Caco-2 (cell line): ENCODE measurements around the gene USP34. TPM values are rescaled to one million over a fixed set of nuclear protein-coding genes. Genes with fewer than 3 reads are reported as not detected.

Experiments
- BruUV-seq: library from RNA; stranded (reverse); fragments of 400-500 nt; replicated peaks from 2 replicates; lab custom pipeline; 2021; lab: Mats Ljungman, UMichigan
- CTCF ChIA-PET: fragments of 300-600 bp; sonication (Branson Sonifier 250); formaldehyde crosslinking; loops from one replicate; lab custom pipeline; 2022; ENCODE audit warnings: antibody characterized with exemption; lab: Charles Lee
- POLR2A ChIA-PET: fragments of 300-600 bp; sonication (Branson Sonifier 250); formaldehyde crosslinking; loops from one replicate; lab custom pipeline; 2022; ENCODE audit warnings: antibody characterized with exemption; lab: Charles Lee
- DNase-seq, 2 experiments: peaks; one replicate each; pipeline versions ENCODE4 v3.0.0 to v3.0.0-alpha.2; 2020 to 2022
- H3K27me3 ChIP-seq: replicated peaks from 2 replicates; pipeline ENCODE4 v1.6.0; 2011; ENCODE audit warnings: low read length; ENCODE audit not compliant: control insufficient read depth, insufficient read depth
- H3K36me3 ChIP-seq: 2 replicates; pipeline ENCODE4 v1.5.1; 2011; ENCODE audit warnings: low read length; ENCODE audit not compliant: control insufficient read depth, insufficient read depth
- H3K4me1 ChIP-seq: fragments of 250-450 bp; sonication (Bioruptor Pico); 2 replicates; pipeline ENCODE4 v1.5.1; 2020; ENCODE audit warnings: mild to moderate bottlenecking
- H3K4me3 ChIP-seq: 2 replicates; pipeline ENCODE4 v1.5.1; 2011; ENCODE audit warnings: low read depth, mild to moderate bottlenecking, control low read depth, low read length
- H3K9me3 ChIP-seq: fragments of 250-450 bp; sonication (Bioruptor Pico); 2 replicates; pipeline ENCODE4 v1.5.1; 2020; ENCODE audit warnings: mild to moderate bottlenecking, moderate library complexity
- H3K27ac Mint-ChIP-seq: one replicate; pipeline ENCODE4 v1.8.0; 2022; ENCODE audit warnings: mixed read lengths; ENCODE audit not compliant: unreplicated experiment
- H3K27me3 Mint-ChIP-seq: one replicate; pipeline ENCODE4 v1.8.0; 2022; ENCODE audit warnings: mixed read lengths; ENCODE audit not compliant: insufficient read depth, unreplicated experiment
- H3K36me3 Mint-ChIP-seq: one replicate; pipeline ENCODE4 v1.8.0; 2022; ENCODE audit warnings: mild to moderate bottlenecking, mixed read lengths; ENCODE audit not compliant: insufficient read depth, unreplicated experiment
- H3K4me1 Mint-ChIP-seq: one replicate; pipeline ENCODE4 v1.8.0; 2022; ENCODE audit warnings: low read depth, mixed read lengths; ENCODE audit not compliant: unreplicated experiment
- H3K4me3 Mint-ChIP-seq: one replicate; pipeline ENCODE4 v1.8.0; 2022; ENCODE audit warnings: mild to moderate bottlenecking, moderate library complexity, mixed read lengths; ENCODE audit not compliant: unreplicated experiment
- H3K9me3 Mint-ChIP-seq: one replicate; pipeline ENCODE4 v1.8.0; 2022; ENCODE audit warnings: mixed read lengths; ENCODE audit not compliant: unreplicated experiment
- intact Hi-C: fragments of 100-400 bp; cut with micrococcal nuclease; formaldehyde crosslinking; loops from one replicate; pipeline ENCODE4 v1.10.0; 2022; ENCODE audit not compliant: unreplicated experiment
- total RNA-seq: library from RNA; stranded (reverse); gene quantifications from 2 replicates; pipeline ENCODE4 v1.2.3, GENCODE V29; 2022
- TF ChIP-seq, protein P1 (sequence below), 2 experiments: fragments of 200-600 bp in 1 of 2; IDR thresholded peaks; 1 replicate in 1 of 2; 2 replicates in 1 of 2; pipeline versions ENCODE4 v1.5.1 to v1.8.0; 2011 to 2022; ENCODE audit warnings: antibody characterized with exemption in 1 of 2, control low read depth in 1 of 2, inconsistent platforms in 1 of 2, low read depth in 1 of 2, low read length in 1 of 2, mild to moderate bottlenecking in 1 of 2, moderate library complexity in 1 of 2; ENCODE audit not compliant: insufficient read depth in 1 of 2, severe bottlenecking in 1 of 2, unreplicated experiment in 1 of 2

The USP34 gene
- total RNA-seq, 1 experiment from 2014 or later, result 100 TPM

DNA sequence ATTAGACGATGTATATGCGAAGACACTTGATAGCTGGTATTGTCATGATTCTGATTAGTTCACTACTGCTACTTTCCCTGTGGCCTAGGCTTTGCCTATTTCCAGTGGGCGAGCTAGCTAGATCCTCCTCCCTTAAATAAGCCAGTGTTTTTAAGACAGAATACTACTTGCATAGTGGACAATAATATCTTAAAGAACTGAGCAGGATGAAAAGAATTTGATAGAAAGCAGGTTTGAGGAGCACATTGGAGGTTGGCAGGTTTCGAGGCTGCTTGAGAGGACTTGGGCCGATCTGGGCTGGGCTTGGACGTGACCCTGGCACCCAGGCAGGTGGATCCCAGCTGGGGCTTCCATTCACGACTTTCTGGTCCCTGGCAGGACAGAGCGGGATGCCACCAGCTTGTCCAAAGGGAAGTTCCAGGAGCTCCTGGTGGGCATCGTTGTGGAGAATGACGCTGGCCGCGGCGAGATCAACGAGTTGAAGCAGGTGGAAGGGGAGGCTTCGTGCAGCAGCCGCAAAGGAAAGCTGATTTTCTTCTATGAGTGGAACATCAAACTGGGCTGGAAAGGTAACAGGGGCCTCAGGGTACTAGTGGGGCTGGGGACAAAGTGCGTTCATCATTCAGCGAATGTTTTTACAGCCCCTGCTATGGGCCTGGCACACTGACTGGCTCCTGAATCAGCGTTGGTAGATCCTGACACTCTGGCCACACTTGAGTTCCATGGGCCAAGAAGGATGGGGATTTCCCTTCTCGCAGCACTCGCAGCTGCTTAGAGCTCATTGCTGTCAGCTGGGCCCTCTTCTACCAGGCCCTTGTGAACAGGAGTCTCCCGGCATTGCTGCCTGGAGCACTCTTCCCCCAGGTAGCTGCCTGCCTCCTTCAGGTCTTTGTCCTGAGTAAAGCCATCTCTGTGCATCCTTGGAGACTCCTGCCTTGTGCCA lies 292.0 kb downstream of the USP34 start:
- TF ChIP-seq, protein P1, sequence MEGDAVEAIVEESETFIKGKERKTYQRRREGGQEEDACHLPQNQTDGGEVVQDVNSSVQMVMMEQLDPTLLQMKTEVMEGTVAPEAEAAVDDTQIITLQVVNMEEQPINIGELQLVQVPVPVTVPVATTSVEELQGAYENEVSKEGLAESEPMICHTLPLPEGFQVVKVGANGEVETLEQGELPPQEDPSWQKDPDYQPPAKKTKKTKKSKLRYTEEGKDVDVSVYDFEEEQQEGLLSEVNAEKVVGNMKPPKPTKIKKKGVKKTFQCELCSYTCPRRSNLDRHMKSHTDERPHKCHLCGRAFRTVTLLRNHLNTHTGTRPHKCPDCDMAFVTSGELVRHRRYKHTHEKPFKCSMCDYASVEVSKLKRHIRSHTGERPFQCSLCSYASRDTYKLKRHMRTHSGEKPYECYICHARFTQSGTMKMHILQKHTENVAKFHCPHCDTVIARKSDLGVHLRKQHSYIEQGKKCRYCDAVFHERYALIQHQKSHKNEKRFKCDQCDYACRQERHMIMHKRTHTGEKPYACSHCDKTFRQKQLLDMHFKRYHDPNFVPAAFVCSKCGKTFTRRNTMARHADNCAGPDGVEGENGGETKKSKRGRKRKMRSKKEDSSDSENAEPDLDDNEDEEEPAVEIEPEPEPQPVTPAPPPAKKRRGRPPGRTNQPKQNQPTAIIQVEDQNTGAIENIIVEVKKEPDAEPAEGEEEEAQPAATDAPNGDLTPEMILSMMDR (IDR thresholded peaks at IDR 0.05; ENCODE audit: insufficient read depth in 1 of 2, low read depth in 1 of 2, low read length in 1 of 2, severe bottlenecking in 1 of 2, unreplicated experiment in 1 of 2), result no peak
- peaks cover 44% of the 10 kb centered on the region for H3K36me3 Mint-ChIP-seq
- H3K9me3 ChIP-seq, result no peaks in the 10 kb centered on the region
- ChIA-PET CTCF (no interaction called here), POLR2A (interaction anchor here (0.6 kb wide), 1 partner anchor 300 kb away, joined by 4 read pairs; no protein-coding TSS in a partner anchor)
- H3K27me3 Mint-ChIP-seq, result no peaks in the 10 kb centered on the region
- H3K4me3 Mint-ChIP-seq, result peak overlapping the region; percentile 83
- H3K36me3 ChIP-seq, result peaks cover 1% of the 10 kb centered on the region; the same call in 1 of the 2 replicates
- no peak for DNase-seq
- intact Hi-C loops, result loop anchor here (5.0 kb wide), 2 partner anchors 162 to 358 kb away; partner anchors contain the start of genes PEX13, PUS10 and XPO1
- peak overlapping the region; percentile 82 for H3K4me3 ChIP-seq
- H3K27me3 ChIP-seq, result no peaks in the 10 kb centered on the region
- peak overlapping the region; percentile 72 for H3K27ac Mint-ChIP-seq
- no peaks in the 10 kb centered on the region for H3K9me3 Mint-ChIP-seq
- H3K4me1 ChIP-seq, result peaks cover 16% of the 10 kb centered on the region; the same call in 1 of the 2 replicates
- peaks cover 16% of the 10 kb centered on the region for H3K4me1 Mint-ChIP-seq
- BruUV-seq, result no TSS peak

DNA sequence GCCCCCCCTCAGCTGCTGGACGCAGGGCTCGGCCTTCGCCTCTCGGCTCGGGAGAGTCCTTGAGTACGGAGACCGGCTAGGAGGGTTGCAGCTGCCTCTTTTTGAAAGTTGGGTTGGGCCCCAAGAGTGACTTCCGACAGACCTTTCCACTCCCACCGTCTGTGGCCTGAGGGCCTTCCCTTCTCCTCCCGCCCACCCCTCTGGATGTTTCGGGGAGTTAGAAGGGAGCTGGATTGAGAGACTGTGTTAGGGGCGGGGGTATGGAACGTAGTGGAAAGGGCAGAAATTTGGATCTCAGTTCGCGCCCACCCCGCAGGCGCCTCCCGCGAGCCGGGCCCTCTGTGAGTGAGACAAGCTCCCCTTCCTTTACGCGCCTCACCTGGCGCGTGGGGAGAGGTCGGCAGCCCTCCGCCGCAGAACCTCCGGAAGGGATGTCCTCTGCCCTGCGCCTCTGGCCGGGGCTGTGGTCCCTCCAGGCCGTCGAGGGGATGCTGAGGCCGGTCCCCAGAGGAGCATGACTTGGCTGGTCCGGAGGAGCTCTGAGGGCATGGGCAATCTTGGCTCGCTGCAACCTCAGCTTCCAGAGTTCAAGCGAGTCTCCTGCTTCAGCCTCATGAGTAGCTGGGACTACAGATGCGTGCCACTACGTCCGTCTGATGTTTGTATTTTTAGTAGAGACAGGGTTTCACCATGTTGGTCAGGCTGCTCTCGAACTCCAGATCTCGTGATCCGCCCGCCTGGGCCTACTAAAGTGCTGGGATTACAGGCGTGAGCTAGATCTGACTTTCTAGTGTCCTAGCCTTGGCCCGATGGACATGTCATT lies 292.9 kb downstream of the USP34 start:
- BruUV-seq, result TSS peak; percentile 32
- H3K4me3 ChIP-seq, result peak overlapping the region; percentile 82
- H3K27me3 ChIP-seq, result no peaks in the 10 kb centered on the region
- CTCF ChIA-PET, result no interaction called here
- H3K36me3 ChIP-seq, result no peaks in the 10 kb centered on the region
- Mint-ChIP-seq H3K27ac (peak overlapping the region; percentile 72), H3K36me3 (peaks cover 35% of the 10 kb centered on the region), H3K4me3 (peak overlapping the region; percentile 83), H3K4me1 (peaks cover 16% of the 10 kb centered on the region), H3K27me3 (no peaks in the 10 kb centered on the region), H3K9me3 (no peaks in the 10 kb centered on the region)
- intact Hi-C loops, result loop anchor here (1.0 to 5.0 kb wide), 5 partner anchors 43 to 359 kb away; partner anchors contain the start of genes PEX13, PUS10, REL and SANBR
- TF ChIP-seq, protein P1 (IDR thresholded peaks at IDR 0.05; ENCODE audit: insufficient read depth in 1 of 2, low read depth in 1 of 2, low read length in 1 of 2, severe bottlenecking in 1 of 2, unreplicated experiment in 1 of 2), result no peak
- POLR2A ChIA-PET, result interaction anchor here (0.6 to 1.0 kb wide), 7 partner anchors 20 to 263 kb away, joined by 3 to 8 read pairs (median 3); no protein-coding TSS in a partner anchor
- no peaks in the 10 kb centered on the region for H3K9me3 ChIP-seq
- H3K4me1 ChIP-seq, result peaks cover 16% of the 10 kb centered on the region; the same call in 1 of the 2 replicates
- DNase-seq, result peak; percentile 51 to 53
